Hematopoietic multipotent progenitor cell treated with erythropoietin and hydrocortisone succinate and interleukin-3 and kit ligand, for 6 days (in vitro differentiated cells): ENCODE measurements around the gene PDE9A.

Source experiments
- DNase-seq: peaks from one replicate; pipeline ENCODE4 v3.0.0-alpha.2; 2015

Gene PDE9A

DNA sequence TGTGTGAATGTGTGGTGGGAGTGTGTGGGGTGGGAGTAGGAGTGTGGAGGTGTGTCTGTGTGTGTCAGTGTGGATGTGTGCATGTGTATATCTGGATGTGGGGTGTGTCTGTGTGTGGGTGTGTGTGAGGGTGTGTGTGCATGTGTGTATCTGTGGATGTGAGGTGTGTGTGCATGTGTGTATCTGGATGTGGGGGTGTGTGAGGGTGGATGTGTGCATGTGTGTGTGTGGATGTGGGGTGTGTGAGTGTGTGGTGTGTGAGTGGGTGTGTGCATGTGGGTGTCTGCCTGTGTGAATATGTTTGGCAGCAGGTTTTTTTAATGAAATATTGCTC is 106.1 kb downstream of the PDE9A start:
- no peak for DNase-seq

DNA sequence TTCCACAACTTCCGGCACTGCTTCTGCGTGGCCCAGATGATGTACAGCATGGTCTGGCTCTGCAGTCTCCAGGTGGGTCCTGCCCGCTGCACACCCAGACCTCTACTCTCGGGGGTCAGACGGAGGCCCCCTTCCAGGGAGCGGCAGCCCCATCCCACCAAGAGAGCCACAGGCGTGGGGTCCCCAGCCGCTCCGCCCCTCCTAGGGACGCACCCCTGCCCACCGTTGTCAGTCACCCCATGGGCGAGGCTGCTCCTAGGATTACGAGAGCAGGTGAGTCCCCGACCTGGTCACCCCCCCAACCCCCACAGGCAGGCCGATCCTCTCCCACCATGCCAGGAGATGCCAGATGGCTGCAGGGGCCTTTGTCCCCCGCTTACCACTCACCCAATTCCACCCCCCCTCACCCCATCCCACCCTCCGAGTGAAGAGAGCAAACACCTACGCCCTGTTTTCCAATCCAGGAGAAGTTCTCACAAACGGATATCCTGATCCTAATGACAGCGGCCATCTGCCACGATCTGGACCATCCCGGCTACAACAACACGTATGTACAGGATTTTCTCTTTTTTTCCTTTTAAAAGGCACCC is 107.0 kb downstream of the PDE9A start:
- DNase-seq: no peak

DNA sequence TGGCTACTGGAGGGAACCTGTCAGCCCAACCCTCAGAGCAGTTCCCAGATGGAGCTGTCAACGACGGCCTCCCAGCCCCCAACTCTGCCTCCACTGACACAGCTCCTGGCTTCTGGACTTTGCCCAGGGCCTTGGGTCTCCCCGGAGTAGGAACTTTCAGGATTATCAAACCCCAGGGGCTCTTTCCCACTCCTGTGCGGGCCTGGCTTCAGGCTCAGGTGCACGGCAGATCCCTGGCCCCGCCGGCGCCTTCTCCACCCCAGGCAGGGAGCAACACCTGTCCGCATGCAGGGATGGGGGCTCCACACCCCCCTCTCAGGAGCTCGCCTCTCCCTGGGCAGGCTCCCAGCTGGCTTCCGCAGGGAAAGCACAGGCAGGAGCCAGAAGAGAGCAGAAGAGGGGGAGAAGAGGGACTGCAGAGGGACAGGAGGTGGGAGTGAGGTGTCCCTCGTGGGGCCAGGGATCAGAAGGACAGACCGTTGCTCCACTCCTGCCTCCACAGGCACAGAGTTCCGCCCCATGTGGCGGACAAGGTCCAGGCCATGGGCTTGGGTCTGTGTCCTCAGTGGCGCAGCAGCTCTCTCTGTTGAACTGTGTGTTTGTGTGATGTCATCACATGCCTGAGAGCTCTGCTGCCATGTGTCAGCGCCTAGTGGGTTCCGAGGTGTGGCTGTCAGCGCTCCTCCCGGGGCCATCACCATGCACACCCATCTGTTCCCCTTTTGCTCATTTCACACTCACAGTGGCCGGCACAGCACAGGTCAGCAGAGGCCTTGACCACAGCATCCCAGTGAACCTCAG is 107.7 kb downstream of the PDE9A start:
- DNase-seq: no peak

- no peak for DNase-seq
These were observed 108.4 kb downstream of the PDE9A start for GRCh38 chr21:42761776-42762335.

- DNase-seq: no peak
These were observed 110.4 kb downstream of the PDE9A start for GRCh38 chr21:42763581-42764442.

DNA sequence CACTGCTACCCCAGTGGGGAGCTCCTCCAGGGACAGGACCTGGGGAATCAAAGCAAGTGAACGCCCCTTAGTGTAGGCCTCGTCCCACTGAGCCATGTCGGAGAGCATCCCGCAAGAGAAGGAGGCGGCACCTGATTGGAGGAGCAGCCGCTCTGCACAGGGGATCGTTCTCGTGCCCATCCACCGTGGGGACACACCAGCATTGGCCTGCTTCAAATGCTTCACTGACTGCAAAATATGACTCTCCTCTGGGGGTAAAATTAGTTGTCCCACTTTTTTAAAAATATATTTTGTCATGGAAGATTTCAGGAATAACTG is 111.0 kb downstream of the PDE9A start:
- DNase-seq: no peak

GRCh38 chr21:42764883-42765282 is 111.5 kb downstream of the PDE9A start:
- DNase-seq: no peak

DNA sequence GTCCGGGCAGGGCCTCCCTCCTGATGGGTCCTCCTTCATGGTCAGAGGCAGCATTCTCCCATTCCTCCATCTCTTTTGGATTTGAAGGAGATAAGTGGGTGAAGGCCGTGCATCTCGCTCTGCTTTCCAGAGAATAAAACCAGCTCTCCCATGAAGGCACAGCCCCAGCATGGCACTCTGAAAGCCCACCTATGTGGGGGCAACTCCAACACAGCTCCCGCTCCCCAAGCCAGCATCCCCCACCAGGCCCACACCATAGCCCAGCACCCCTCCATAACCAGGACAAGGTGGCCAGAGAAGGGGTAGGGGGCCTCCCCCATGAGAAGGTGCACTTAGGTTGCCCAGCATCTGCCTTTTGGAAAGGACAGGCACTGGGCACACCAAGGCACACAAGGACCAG is 112.2 kb downstream of the PDE9A start:
- DNase-seq: no peak

- DNase-seq: no peak
These were observed 113.5 kb downstream of the PDE9A start for GRCh38 chr21:42766739-42767560.

DNA sequence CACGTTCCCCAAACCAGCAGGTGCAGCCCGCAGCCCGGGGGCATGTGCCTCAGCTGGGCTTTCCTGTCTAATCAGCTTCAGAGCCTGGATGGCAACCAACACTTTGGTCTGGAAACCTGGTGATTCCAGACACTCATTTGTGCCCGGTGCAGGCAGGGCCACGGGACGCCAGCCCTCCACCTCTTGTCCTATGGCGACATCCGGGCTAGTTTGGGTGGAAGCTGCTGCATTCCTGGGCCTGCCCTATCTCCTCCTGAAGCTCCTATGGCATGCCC is 114.1 kb downstream of the PDE9A start:
- DNase-seq: no peak

- no peak for DNase-seq
These were observed 115.1 kb downstream of the PDE9A start for GRCh38 chr21:42768324-42769121.

DNA sequence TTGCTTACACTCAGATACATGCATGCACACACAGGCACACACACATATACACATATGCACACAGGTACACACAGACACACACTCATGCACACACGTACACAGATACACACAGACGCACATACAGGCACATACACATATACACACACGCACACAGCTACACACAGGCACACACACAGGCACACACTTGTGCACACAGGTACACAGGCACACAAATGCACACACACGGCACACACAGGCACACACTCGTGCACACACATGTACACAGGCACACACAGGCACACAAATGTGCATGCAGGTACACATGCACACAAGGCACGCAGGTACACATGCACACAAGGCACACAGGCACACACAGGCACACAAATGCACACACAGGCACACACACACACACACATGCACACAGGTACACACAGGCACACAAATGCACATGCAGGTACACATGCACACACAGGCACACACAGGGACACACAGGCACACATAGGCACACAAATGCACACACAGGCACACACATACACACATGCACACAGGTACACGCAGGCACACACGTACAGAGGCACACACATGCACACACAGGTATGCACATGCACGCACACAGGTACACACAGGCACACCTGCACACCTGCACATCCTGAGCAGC is 115.9 kb downstream of the PDE9A start:
- no peak for DNase-seq

DNA sequence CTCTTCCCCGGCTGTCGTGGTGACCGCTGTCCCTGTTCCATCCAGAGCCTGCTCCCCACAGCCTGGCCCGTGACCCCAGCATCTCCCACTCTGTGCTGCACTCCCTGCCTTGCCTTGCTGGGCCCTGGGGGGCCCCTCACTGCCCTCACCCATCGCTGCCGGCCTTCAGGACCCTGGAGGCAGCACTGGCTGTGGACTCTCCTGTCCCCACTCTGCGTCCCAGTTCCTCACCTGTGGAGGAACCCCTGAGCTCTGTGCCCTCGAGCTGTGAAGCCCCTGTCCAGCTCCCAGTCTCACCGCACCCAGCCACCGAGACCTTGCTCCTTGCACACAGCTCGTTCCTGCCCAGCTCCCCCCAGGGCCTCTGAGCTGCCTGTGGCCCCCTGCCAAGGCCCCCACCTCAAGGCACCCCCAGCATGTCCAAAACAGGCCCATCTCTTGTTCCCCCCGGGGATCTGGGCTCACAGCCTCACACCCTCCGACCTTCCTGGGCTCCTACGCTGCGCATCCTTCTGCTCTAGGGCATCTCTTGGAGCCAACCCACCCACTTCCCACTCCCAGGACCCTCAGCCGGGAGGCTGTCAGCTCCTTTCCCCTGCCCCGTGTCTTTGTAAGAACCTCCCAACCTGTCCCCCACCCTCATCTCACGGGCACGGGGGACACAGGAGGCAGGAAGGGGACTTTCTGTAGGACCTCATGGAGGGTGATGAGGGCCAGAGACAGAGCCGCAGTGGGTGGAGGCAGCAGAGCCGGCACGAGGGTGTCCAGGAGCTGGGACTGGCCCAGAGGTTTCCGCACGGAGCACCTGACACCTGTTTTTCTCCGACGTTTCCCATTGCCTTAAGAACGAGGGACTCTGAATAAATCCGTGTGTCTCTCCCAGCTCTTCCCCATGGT is 116.6 kb downstream of the PDE9A start:
- DNase-seq: no peak

DNA sequence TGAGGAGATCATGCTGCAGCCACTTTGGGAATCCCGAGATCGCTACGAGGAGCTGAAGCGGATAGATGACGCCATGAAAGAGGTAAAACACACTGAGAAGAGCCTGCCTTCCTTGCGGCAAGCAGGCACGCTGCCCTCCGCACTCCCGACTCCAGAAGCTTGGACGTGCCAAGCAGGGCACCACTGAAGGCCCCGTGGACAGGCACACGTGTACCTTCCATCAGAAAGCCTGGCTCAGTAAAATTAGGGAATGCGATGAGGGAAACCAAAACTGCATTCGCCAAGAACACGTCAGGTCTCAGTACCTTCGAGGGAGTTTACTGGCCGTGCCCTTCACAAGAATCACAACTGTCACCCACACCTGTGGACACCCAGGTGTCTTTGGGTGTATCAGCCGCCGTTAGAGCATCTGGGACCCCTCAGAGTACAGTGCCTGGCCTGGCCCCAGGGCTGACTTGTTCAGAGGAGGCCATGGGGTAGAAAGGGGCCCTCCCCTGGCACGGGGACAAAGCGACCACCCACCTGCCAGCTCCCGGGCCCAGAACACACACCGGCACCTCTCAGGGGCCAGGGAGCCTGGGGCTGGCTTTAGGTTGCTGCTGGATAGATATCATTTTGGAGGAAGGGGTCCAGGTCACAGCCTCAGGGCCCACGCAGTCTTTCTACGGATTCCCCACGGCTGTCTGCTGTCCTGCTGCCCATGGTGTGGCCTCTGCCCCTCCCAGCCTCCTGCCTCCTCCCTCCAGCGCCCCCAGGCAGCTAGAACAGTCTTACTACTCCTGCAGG is 117.5 kb downstream of the PDE9A start:
- no peak for DNase-seq

DNA sequence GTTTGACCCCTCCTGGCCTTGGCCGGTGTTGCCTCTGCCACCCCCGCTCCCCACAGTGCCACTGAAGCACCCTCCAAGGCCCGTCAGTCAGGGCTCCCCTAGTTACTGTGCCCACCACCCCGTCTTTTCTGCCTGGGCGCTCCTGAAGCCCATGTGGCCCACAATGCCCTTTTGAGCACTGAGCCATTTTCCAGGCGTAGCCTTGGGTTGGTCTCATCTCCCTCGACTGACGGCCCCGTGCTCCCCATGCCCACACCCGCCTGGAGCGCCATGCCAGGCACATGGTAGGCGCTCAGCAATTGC is 118.0 kb downstream of the PDE9A start:
- DNase-seq: no peak

DNA sequence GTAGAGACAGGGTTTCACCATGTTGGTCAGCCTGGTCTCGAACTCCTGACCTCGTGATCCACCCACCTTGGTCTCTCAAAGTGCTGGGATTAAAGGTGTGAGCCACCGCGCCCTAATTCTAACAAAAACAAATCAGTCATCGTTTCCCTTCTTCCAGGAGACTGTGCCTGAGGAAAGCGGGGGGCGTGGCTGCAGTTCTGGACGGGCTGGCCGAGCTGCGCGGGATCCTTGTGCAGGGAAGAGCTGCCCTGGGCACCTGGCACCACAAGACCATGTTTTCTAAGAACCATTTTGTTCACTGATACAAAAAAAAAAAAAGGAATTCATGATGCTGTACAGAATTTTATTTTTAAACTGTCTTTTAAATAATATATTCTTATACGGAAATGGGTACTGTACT is 121.7 kb downstream of the PDE9A start:
- no peak for DNase-seq

DNA sequence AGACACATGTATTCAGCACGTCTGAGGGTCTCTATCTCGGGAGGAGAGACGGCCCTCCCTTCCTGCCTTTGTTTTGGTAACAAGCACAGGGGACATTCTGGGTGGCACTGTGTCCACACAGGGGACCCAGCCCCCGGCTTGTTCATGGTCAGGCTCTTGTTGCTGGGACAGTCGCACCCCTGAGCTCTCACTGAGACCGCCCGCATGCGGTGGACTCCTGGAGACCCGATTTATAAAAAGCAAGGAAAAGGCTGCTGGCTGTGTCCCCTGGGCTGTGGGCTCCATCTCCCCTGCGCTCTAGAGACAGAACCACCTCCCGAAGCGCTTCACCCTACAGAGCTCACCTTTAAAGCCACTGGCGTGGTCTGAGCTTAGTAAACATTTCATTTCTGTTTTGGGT is 122.5 kb downstream of the PDE9A start:
- DNase-seq: no peak

DNA sequence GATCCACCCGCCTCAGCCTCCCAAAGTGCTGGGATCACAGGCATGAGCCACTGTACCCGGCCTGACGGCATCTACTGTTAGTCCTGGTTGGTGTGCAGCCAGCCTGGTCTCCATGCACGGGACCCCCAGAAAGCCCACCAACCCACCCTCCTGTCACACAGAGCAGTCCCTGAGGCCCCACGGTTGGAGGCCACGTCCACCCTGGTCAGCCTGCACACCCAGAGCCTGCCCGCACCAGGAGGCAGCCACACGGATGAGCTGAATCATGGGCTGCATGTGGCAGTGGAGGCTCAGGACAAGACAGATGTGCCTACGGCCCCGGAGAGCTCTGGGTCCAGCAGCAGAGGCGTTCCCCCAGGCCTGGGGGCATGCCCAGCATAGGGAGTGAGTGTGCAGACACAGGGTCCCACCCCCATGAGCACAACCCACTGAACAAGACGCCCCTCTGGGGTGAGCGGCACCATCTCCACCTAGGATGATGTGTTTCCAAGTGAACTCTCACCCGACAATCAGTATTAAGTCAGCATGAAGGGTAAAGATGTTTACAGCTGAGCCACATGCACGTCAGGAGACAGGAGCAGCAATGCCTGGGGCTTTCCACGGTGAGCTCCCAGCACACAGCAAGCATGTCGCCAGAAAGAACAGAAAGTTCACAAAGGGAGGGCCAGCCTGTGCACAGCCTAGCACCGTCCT is 123.8 kb downstream of the PDE9A start:
- DNase-seq: no peak

DNA sequence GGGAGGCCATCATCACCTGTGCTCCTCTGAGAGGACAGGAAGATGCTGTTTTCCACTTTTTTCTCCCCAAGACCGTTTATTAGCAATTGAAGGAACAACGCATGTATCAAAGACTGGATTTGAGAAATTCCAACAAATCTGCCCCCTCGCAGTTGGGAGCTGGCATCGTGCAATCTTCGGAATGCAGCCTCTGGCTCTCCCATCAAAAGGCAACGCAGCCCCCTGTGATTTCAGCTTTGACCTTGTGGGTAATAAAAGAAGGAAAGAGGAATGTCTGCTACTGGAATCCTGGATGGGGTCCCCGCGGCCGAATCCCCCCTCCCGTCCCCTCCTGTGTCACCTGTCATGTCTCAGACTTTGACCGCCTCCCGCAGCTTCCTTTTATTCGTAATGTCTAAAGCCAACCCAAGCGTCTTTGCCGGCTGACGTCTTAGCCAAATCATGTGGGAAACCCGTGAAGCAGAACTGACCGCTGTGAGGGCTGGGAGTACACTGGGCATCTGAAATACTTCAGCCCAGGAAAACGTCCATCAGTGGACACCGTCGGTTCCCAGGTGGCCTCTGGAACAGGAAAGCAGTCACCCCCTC is 124.4 kb downstream of the PDE9A start:
- no peak for DNase-seq
